ENCODE measurements around the gene DNAH5.

GRCh38 chr5:13831351-13831750 lies 113.1 kb downstream of the DNAH5 start:
- TF ChIP-seq BHLHE40 (IDR thresholded peaks at IDR 0.05; ENCODE audit: borderline replicate concordance) (no peak), FOXM1 (IDR thresholded peaks at IDR 0.05; ENCODE audit: borderline replicate concordance) (no peak), LEF1 (IDR thresholded peaks at IDR 0.05; ENCODE audit: borderline replicate concordance) (no peak), FOXA1 (IDR thresholded peaks at IDR 0.05) (no peak), SP1 (IDR thresholded peaks at IDR 0.05) (no peak), ZNF384 (IDR thresholded peaks at IDR 0.05) (no peak), NFRKB (IDR thresholded peaks at IDR 0.05) (no peak), HDGF (IDR thresholded peaks at IDR 0.05; ENCODE audit: borderline replicate concordance) (no peak), SUZ12 (IDR thresholded peaks at IDR 0.05) (no peak), ELF4 (IDR thresholded peaks at IDR 0.05) (no peak), FOXK2 (IDR thresholded peaks at IDR 0.05) (no peak), CTBP1 (IDR thresholded peaks at IDR 0.05; ENCODE audit: borderline replicate concordance) (no peak)
- TF ChIP-seq, protein P1, sequence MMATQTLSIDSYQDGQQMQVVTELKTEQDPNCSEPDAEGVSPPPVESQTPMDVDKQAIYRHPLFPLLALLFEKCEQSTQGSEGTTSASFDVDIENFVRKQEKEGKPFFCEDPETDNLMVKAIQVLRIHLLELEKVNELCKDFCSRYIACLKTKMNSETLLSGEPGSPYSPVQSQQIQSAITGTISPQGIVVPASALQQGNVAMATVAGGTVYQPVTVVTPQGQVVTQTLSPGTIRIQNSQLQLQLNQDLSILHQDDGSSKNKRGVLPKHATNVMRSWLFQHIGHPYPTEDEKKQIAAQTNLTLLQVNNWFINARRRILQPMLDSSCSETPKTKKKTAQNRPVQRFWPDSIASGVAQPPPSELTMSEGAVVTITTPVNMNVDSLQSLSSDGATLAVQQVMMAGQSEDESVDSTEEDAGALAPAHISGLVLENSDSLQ (IDR thresholded peaks at IDR 0.05) = no peak
